HFF-Myc (cell line): ENCODE data around the gene SF3B1.

Experiments used
- DNase-seq: peaks from one replicate; pipeline ENCODE4 v3.0.0-alpha.2; 2011; ENCODE audit warnings: low read depth; ENCODE audit errors: extremely low read depth
- H3K4me3 ChIP-seq: replicated peaks from 2 replicates; pipeline ENCODE4 v1.5.1; 2011; ENCODE audit warnings: low read depth, mild to moderate bottlenecking, control low read depth, low read length
- CTCF ChIP-seq: IDR thresholded peaks from 2 replicates; pipeline ENCODE4 v1.5.1; 2012; ENCODE audit warnings: mild to moderate bottlenecking, low read depth, low read length, control low read depth; ENCODE audit errors: missing control alignments

The SF3B1 gene

GRCh38 chr2:197461057-197461456, 26.2 kb upstream of the SF3B1 start:
- no peak for TF ChIP-seq CTCF
- no peak for DNase-seq
- H3K4me3 ChIP-seq = no peak overlapping the region

- TF ChIP-seq CTCF = no peak
These were observed 25.8 kb upstream of the SF3B1 start for GRCh38 chr2:197460649-197461048.

GRCh38 chr2:197455428-197455827, 20.6 kb upstream of the SF3B1 start:
- H3K4me3 ChIP-seq = peak overlapping the region; percentile 80; the same call in 1 of the 2 replicates
- no peak for DNase-seq
- no peak for TF ChIP-seq CTCF

More at GRCh38 chr2:197460649-197461048, 25.8 kb upstream of the SF3B1 start:
- no peak for DNase-seq
- H3K4me3 ChIP-seq = no peak overlapping the region

GRCh38 chr2:197454923-197455322, 20.1 kb upstream of the SF3B1 start:
- TF ChIP-seq CTCF = no peak
- DNase-seq = no peak
- H3K4me3 ChIP-seq = peak overlapping the region; percentile 80

- no peak for TF ChIP-seq CTCF
- peak overlapping the region; percentile 80 for H3K4me3 ChIP-seq
- DNase-seq = peak; percentile 80
These were observed 19.1 kb upstream of the SF3B1 start for GRCh38 chr2:197453914-197454398.

- peak; percentile 21 for TF ChIP-seq CTCF
- peak; percentile 99 for DNase-seq
- H3K4me3 ChIP-seq = peak within 1 kb of the TSS; percentile 80
These were observed 18.5 kb upstream of the SF3B1 start, which contains the start of gene COQ10B for GRCh38 chr2:197453123-197453913. Gene COQ10B (plus strand): TSS chr2:197453552. CDS start chr2:197453561, 9 bp downstream.
